Measurements from ENCODE around the gene ECE1.

DNA sequence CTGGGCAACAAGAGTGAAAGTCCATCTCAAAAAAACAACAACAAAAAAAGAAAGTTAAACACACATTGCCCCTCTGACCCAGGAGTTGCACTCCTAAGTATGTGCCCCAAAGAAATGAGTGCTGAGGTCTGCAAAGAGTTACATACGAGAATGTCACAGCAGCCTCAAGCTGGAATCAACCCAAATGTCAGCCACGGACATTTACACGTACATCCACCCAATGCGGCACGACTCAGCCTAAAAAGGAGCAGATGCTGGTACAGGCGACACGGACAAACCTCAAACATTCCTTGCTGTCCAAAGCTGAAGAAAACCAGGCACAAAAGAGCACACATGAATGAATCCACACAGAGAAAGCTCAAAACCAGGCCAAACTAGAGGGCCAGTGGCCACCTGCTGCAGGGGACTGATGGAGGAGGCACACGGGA is 46.8 kb upstream of the ECE1 start:
- TF ChIP-seq, protein P1, sequence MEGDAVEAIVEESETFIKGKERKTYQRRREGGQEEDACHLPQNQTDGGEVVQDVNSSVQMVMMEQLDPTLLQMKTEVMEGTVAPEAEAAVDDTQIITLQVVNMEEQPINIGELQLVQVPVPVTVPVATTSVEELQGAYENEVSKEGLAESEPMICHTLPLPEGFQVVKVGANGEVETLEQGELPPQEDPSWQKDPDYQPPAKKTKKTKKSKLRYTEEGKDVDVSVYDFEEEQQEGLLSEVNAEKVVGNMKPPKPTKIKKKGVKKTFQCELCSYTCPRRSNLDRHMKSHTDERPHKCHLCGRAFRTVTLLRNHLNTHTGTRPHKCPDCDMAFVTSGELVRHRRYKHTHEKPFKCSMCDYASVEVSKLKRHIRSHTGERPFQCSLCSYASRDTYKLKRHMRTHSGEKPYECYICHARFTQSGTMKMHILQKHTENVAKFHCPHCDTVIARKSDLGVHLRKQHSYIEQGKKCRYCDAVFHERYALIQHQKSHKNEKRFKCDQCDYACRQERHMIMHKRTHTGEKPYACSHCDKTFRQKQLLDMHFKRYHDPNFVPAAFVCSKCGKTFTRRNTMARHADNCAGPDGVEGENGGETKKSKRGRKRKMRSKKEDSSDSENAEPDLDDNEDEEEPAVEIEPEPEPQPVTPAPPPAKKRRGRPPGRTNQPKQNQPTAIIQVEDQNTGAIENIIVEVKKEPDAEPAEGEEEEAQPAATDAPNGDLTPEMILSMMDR (IDR thresholded peaks at IDR 0.05; ENCODE audit: borderline replicate concordance, extremely low read depth, low read length, poor library complexity, severe bottlenecking) = no peak
- TF ChIP-seq EZH2 (IDR thresholded peaks at IDR 0.05; ENCODE audit: borderline replicate concordance, low read depth, low read length, severe bottlenecking) = no peak

Measured in DND-41 (cell line).